NCI-H510A (cell line): ENCODE measurements around the gene PFDN6.
"Not testable (repeated sequence)": the region's sequence is repeated elsewhere in the genome, so short reads cannot be mapped to it uniquely, and the experiment has no call there.

Experiments
- DNase-seq: peaks from one replicate; lab custom pipeline; 2025; lab: John Stamatoyannopoulos, UW

The PFDN6 gene

GRCh38 chr6:33273924-33274902, 15.2 kb upstream of the PFDN6 start:
- DNase-seq: no peak

- DNase-seq: not testable (repeated sequence)
Observed at GRCh38 chr6:33275795-33276580, 13.4 kb upstream of the PFDN6 start.

- DNase-seq: no peak
Observed at GRCh38 chr6:33276581-33276863, 12.9 kb upstream of the PFDN6 start.

GRCh38 chr6:33276864-33277662, 12.3 kb upstream of the PFDN6 start, which contains the start of gene B3GALT4:
Gene B3GALT4 (plus strand): TSS chr6:33277123. CDS start chr6:33277420, 297 bp downstream.
- DNase-seq: peak; percentile 97

GRCh38 chr6:33277663-33278391, 11.6 kb upstream of the PFDN6 start:
- no peak for DNase-seq

- no peak for DNase-seq
Observed at GRCh38 chr6:33278392-33278741, 11.0 kb upstream of the PFDN6 start.

GRCh38 chr6:33278810-33279209, 10.6 kb upstream of the PFDN6 start:
- no peak for DNase-seq

GRCh38 chr6:33279257-33279695, 10.1 kb upstream of the PFDN6 start:
- DNase-seq: no peak

GRCh38 chr6:33279971-33280511, 9.4 kb upstream of the PFDN6 start:
- DNase-seq: peak; percentile 85

GRCh38 chr6:33280539-33280938, 8.9 kb upstream of the PFDN6 start:
- no peak for DNase-seq

GRCh38 chr6:33285214-33285613, 4.2 kb upstream of the PFDN6 start:
- not testable (repeated sequence) for DNase-seq

GRCh38 chr6:33286946-33287914, 2.2 kb upstream of the PFDN6 start:
- DNase-seq: no peak

- no peak for DNase-seq
Observed at GRCh38 chr6:33288141-33288920, 1.1 kb upstream of the PFDN6 start.

- DNase-seq: no peak
Observed at GRCh38 chr6:33289784-33290315, 449 bp downstream of the PFDN6 start.

GRCh38 chr6:33290459-33290858, 1.1 kb downstream of the PFDN6 start:
- no peak for DNase-seq

- DNase-seq: no peak
Observed at GRCh38 chr6:33292996-33293682, 3.7 kb downstream of the PFDN6 start.

GRCh38 chr6:33294086-33294823, 4.9 kb downstream of the PFDN6 start:
- no peak for DNase-seq
